Lower lobe of right lung (tissue), 2 donors: ENCODE data around the gene C9orf72. TPM values are rescaled to one million over a fixed set of nuclear protein-coding genes. Genes with fewer than 3 reads are reported as not detected.
A peak's percentile ranks its signal among the peaks of the same experiment; 100 is the strongest.

Source experiments
- ATAC-seq, 2 donors: fragments of 200-7000 bp; cut with Tn5 transposase; one replicate each; pipeline ENCODE4 v1.9.1; 2020 to 2022; ENCODE audit warnings: mild to moderate bottlenecking in 2 of 2, moderate library complexity in 2 of 2
- DNase-seq: peaks from one replicate; pipeline ENCODE4 v3.0.0-alpha.2; 2020
- H3K27ac ChIP-seq: fragments of 200-600 bp; one replicate; pipeline ENCODE4 v1.8.0; 2022
- H3K27me3 ChIP-seq: fragments of 200-600 bp; one replicate; pipeline ENCODE4 v1.8.0; 2022; ENCODE audit warnings: low read depth
- H3K36me3 ChIP-seq: fragments of 200-600 bp; one replicate; pipeline ENCODE4 v1.8.0; 2022; ENCODE audit warnings: mild to moderate bottlenecking
- H3K4me1 ChIP-seq: fragments of 200-600 bp; one replicate; pipeline ENCODE4 v1.8.0; 2022
- H3K4me3 ChIP-seq: fragments of 200-600 bp; one replicate; pipeline ENCODE4 v1.8.0; 2022; ENCODE audit warnings: mild to moderate bottlenecking
- H3K9me3 ChIP-seq: fragments of 200-600 bp; one replicate; pipeline ENCODE4 v1.8.0; 2022
- CTCF ChIP-seq: fragments of 200-600 bp; IDR thresholded peaks from one replicate; pipeline ENCODE4 v1.8.0; 2022; ENCODE audit warnings: antibody characterized with exemption, mild to moderate bottlenecking
- intact Hi-C: fragments of 100-400 bp; cut with DNase I; formaldehyde crosslinking; loops from one replicate; pipeline ENCODE4 v1.11.0; 2022
- total RNA-seq: library from RNA; stranded (reverse); fragmentation: NEBNext Ultra II Directional; extraction: Animal tissue kit (Norgen Biotek cat#: 25700); gene quantifications from one replicate; pipeline ENCODE4 v1.2.1, GENCODE V29; 2021
- donor health status: DM: no; HTN: yes; CAD: no; lungs with severe emphysema.

C9orf72 gene
- total RNA-seq, 1 donor from 2014 or later, result 28.9 TPM

GRCh38 chr9:27539479-27540441, 33.5 kb downstream of the C9orf72 start:
- intact Hi-C loops, result no loop called here
- Histone ChIP-seq H3K27me3 (no peaks in the 10 kb centered on the region), H3K4me1 (peaks cover 44% of the 10 kb centered on the region), H3K9me3 (no peaks in the 10 kb centered on the region), H3K27ac (peak overlapping the region; percentile 53), H3K36me3 (peaks cover 12% of the 10 kb centered on the region), H3K4me3 (no peak overlapping the region)
- DNase-seq, result no peak
- no peak for TF ChIP-seq CTCF
- peak; percentile 70 to 79 for ATAC-seq

- no peaks in the 10 kb centered on the region for H3K27me3 ChIP-seq
- peaks cover 55% of the 10 kb centered on the region for H3K4me1 ChIP-seq
- DNase-seq (no peak), ATAC-seq (no peak)
- H3K4me3 ChIP-seq, result no peak overlapping the region
- peaks cover 12% of the 10 kb centered on the region for H3K36me3 ChIP-seq
- intact Hi-C loops, result no loop called here
- no peak overlapping the region for H3K27ac ChIP-seq
- H3K9me3 ChIP-seq, result no peaks in the 10 kb centered on the region
- TF ChIP-seq CTCF, result no peak
Measured at GRCh38 chr9:27538647-27539046, 34.6 kb downstream of the C9orf72 start.

GRCh38 chr9:27537756-27538155, 35.5 kb downstream of the C9orf72 start:
- ATAC-seq, result no peak
- Histone ChIP-seq H3K27ac (no peak overlapping the region), H3K4me3 (no peak overlapping the region), H3K36me3 (peaks cover 3% of the 10 kb centered on the region), H3K9me3 (no peaks in the 10 kb centered on the region), H3K4me1 (peaks cover 61% of the 10 kb centered on the region), H3K27me3 (no peaks in the 10 kb centered on the region)
- intact Hi-C loops, result no loop called here
- no peak for TF ChIP-seq CTCF
- DNase-seq, result no peak

- Histone ChIP-seq H3K27me3 (no peaks in the 10 kb centered on the region), H3K9me3 (no peaks in the 10 kb centered on the region), H3K36me3 (no peaks in the 10 kb centered on the region), H3K4me1 (peaks cover 66% of the 10 kb centered on the region), H3K4me3 (no peak overlapping the region), H3K27ac (no peak overlapping the region)
- DNase-seq (no peak), ATAC-seq (no peak)
- intact Hi-C loops, result no loop called here
- TF ChIP-seq CTCF, result no peak
Measured at GRCh38 chr9:27537027-27537435, 36.2 kb downstream of the C9orf72 start.

- no peak overlapping the region for H3K4me3 ChIP-seq
- DNase-seq, result no peak
- no peaks in the 10 kb centered on the region for H3K27me3 ChIP-seq
- no peak for ATAC-seq
- intact Hi-C loops, result no loop called here
- H3K4me1 ChIP-seq, result peaks cover 73% of the 10 kb centered on the region
- H3K36me3 ChIP-seq, result no peaks in the 10 kb centered on the region
- TF ChIP-seq CTCF, result no peak
- no peak overlapping the region for H3K27ac ChIP-seq
- no peaks in the 10 kb centered on the region for H3K9me3 ChIP-seq
Measured at GRCh38 chr9:27536168-27536567, 37.1 kb downstream of the C9orf72 start.
